Right cardiac atrium (tissue), 5 donors: ENCODE results near the gene CYTH2. TPM values are rescaled to one million over a fixed set of nuclear protein-coding genes. Genes with fewer than 3 reads are reported as not detected.

Source experiments
- ATAC-seq, 2 donors: fragments of 200-7000 bp; cut with Tn5 transposase; one replicate each; pipeline versions ENCODE4 v1.8.0 to v1.9.1; 2020; ENCODE audit warnings: moderate library complexity in 2 of 2, mild to moderate bottlenecking in 1 of 2
- DNase-seq, 3 donors: peaks; one replicate each; pipeline ENCODE4 v3.0.0-alpha.2; 2020
- H3K27ac ChIP-seq: one replicate; pipeline ENCODE4 v1.5.1; 2013; ENCODE audit warnings: mild to moderate bottlenecking, low read length, control low read depth, moderate library complexity
- H3K27me3 ChIP-seq: one replicate; pipeline ENCODE4 v1.6.1; 2013; ENCODE audit not compliant: control insufficient read depth, insufficient read depth
- H3K4me1 ChIP-seq: one replicate; pipeline ENCODE4 v1.6.1; 2013; ENCODE audit warnings: low read length; ENCODE audit not compliant: control insufficient read depth, insufficient read depth
- H3K4me3 ChIP-seq: one replicate; pipeline ENCODE4 v1.5.1; 2013; ENCODE audit warnings: low read length, control low read depth
- H3K9me3 ChIP-seq: one replicate; pipeline ENCODE4 v1.6.1; 2013; ENCODE audit warnings: low read length; ENCODE audit not compliant: control insufficient read depth
- WGBS: extraction: QIAGEN DNeasy Blood & Tissue Kit; methylation state at CpG from one replicate; pipeline ENCODE4 v1.1.7; 2013; 5-methylcytosine and 5-hydroxymethylcytosine counted together
- intact Hi-C, 4 donors: fragments of 100-400 bp; cut with DNase I; formaldehyde crosslinking; loops; one replicate each; pipeline versions ENCODE4 v1.11.0 to v1.14.0; 2022 to 2023
- polyA plus RNA-seq: library from polyadenylated mRNA; stranded (reverse); fragments of 200-250 nt; gene quantifications from one replicate; pipeline ENCODE4 v1.2.3, GENCODE V29; 2013
- total RNA-seq, 4 donors: library from RNA; stranded (reverse); fragmentation: NEBNext Ultra II Directional; extraction: Animal tissue kit (Norgen Biotek cat#: 25700); gene quantifications; one replicate each; pipeline ENCODE4 v1.2.1, GENCODE V29; 2021
- donor health status: healthy with polysubstance abuse.
- donor health status: DM: no; HTN: yes; CAD: no.
- donor health status: DM: no; HTN: no; CAD: no.
- donor health status: DM: no; HTN: yes; CAD: no; lungs with severe emphysema.
- donor health status: DM: yes; HTN: yes; CAD: no.

The CYTH2 gene
- total and polyA plus RNA-seq, 5 donors, result 26.0 to 35.0 (median 28.5) TPM

- 72% methylated on average over 45 of the region's 45 CpGs for WGBS
- Histone ChIP-seq H3K27me3 (no peaks in the 10 kb centered on the region), H3K4me1 (no peaks in the 10 kb centered on the region), H3K9me3 (no peaks in the 10 kb centered on the region), H3K27ac (no peak overlapping the region), H3K4me3 (no peak overlapping the region)
- intact Hi-C loops, result no loop called here
- no peak for ATAC-seq
- peak in 2 of 3 donors; percentile 61 to 71 for DNase-seq
Observed at GRCh38 chr19:48496959-48497727, 28.0 kb downstream of the CYTH2 start.

- intact Hi-C loops, result no loop called here
- H3K27me3 ChIP-seq, result no peaks in the 10 kb centered on the region
- DNase-seq (peak in 2 of 3 donors; percentile 27 to 41), ATAC-seq (no peak)
- H3K4me1 ChIP-seq, result no peaks in the 10 kb centered on the region
- no peak overlapping the region for H3K4me3 ChIP-seq
- H3K9me3 ChIP-seq, result no peaks in the 10 kb centered on the region
- H3K27ac ChIP-seq, result no peak overlapping the region
- WGBS, result 72% methylated on average over 46 of the region's 46 CpGs
Observed at GRCh38 chr19:48497728-48498594, 28.8 kb downstream of the CYTH2 start.

GRCh38 chr19:48498595-48499311 lies 29.6 kb downstream of the CYTH2 start:
- intact Hi-C loops, result no loop called here
- H3K27me3 ChIP-seq, result no peaks in the 10 kb centered on the region
- ATAC-seq (no peak), DNase-seq (peak in 2 of 3 donors; percentile 60 to 66)
- WGBS, result 51% methylated on average over 59 of the region's 59 CpGs
- no peaks in the 10 kb centered on the region for H3K4me1 ChIP-seq
- no peaks in the 10 kb centered on the region for H3K9me3 ChIP-seq
- H3K4me3 ChIP-seq, result no peak overlapping the region
- H3K27ac ChIP-seq, result no peak overlapping the region

- 62% methylated on average over 44 of the region's 44 CpGs for WGBS
- DNase-seq (peak in 2 of 3 donors; percentile 56 to 74), ATAC-seq (no peak)
- Histone ChIP-seq H3K9me3 (no peaks in the 10 kb centered on the region), H3K27ac (no peak overlapping the region), H3K4me1 (no peaks in the 10 kb centered on the region), H3K4me3 (no peak overlapping the region), H3K27me3 (no peaks in the 10 kb centered on the region)
- intact Hi-C loops, result loop anchor here in 1 of 4 donors (5.0 kb wide), 1 partner anchor 88 kb away; no protein-coding TSS in a partner anchor
Observed at GRCh38 chr19:48499316-48500090, 30.3 kb downstream of the CYTH2 start.

GRCh38 chr19:48500830-48501493 lies 31.8 kb downstream of the CYTH2 start:
- Histone ChIP-seq H3K27ac (no peak overlapping the region), H3K4me3 (no peak overlapping the region), H3K4me1 (no peaks in the 10 kb centered on the region), H3K9me3 (no peaks in the 10 kb centered on the region), H3K27me3 (no peaks in the 10 kb centered on the region)
- ATAC-seq (no peak), DNase-seq (peak in 2 of 3 donors; percentile 47 to 63)
- intact Hi-C loops, result loop anchor here in 1 of 4 donors (5.0 kb wide), 1 partner anchor 86 kb away; no protein-coding TSS in a partner anchor
- WGBS, result 52% methylated on average over 32 of the region's 32 CpGs

- Histone ChIP-seq H3K4me3 (no peak overlapping the region), H3K9me3 (no peaks in the 10 kb centered on the region), H3K27me3 (no peaks in the 10 kb centered on the region), H3K4me1 (no peaks in the 10 kb centered on the region), H3K27ac (no peak overlapping the region)
- intact Hi-C loops, result loop anchor here in 1 of 4 donors (5.0 kb wide), 1 partner anchor 86 kb away; no protein-coding TSS in a partner anchor
- DNase-seq (peak; percentile 46 to 80 (median 70)), ATAC-seq (peak; percentile 38 to 55)
- WGBS, result 4% methylated on average over 20 of the region's 20 CpGs
Observed at GRCh38 chr19:48501494-48502349, 32.6 kb downstream of the CYTH2 start.

- Histone ChIP-seq H3K27ac (no peak overlapping the region), H3K4me1 (no peaks in the 10 kb centered on the region), H3K27me3 (no peaks in the 10 kb centered on the region), H3K4me3 (no peak overlapping the region), H3K9me3 (no peaks in the 10 kb centered on the region)
- ATAC-seq (no peak), DNase-seq (peak in 2 of 3 donors; percentile 5 to 31)
- WGBS, result 33% methylated on average over 27 of the region's 27 CpGs
- intact Hi-C loops, result loop anchor here in 1 of 4 donors (5.0 kb wide), 1 partner anchor 85 kb away; no protein-coding TSS in a partner anchor
Observed at GRCh38 chr19:48502350-48503018, 33.3 kb downstream of the CYTH2 start.

GRCh38 chr19:48506138-48506733 lies 37.1 kb downstream of the CYTH2 start:
- Histone ChIP-seq H3K4me3 (no peak overlapping the region), H3K27ac (no peak overlapping the region), H3K4me1 (no peaks in the 10 kb centered on the region), H3K9me3 (no peaks in the 10 kb centered on the region), H3K27me3 (no peaks in the 10 kb centered on the region)
- DNase-seq, result peak in 2 of 3 donors; percentile 3 to 26
- intact Hi-C loops, result loop anchor here in 2 of 4 donors (2.0 to 5.0 kb wide), 2 partner anchors 76 to 79 kb away; no protein-coding TSS in a partner anchor
- no peak for ATAC-seq
- WGBS, result 82% methylated on average over 5 of the region's 5 CpGs
